Liver (tissue), 9 donors: ENCODE measurements around the gene CHRNA4. TPM values are rescaled to one million over a fixed set of nuclear protein-coding genes. Genes with fewer than 3 reads are reported as not detected.

Experiments
- DNase-seq: peaks from one replicate; pipeline ENCODE4 v3.0.0-alpha.2; 2017; ENCODE audit warnings: low spot score
- H3K27ac ChIP-seq, 2 donors: one replicate each; pipeline ENCODE4 v1.7.0; 2013; ENCODE audit warnings: inconsistent platforms in 2 of 2, low read length in 2 of 2, control low read depth in 1 of 2, low read depth in 1 of 2, mild to moderate bottlenecking in 1 of 2
- H3K27me3 ChIP-seq, 4 donors: one replicate each; pipeline versions ENCODE4 v1.6.1 to v1.7.0; 2013; ENCODE audit warnings: low read length in 3 of 4, inconsistent platforms in 1 of 4, mild to moderate bottlenecking in 1 of 4, moderate library complexity in 1 of 4; ENCODE audit not compliant: control insufficient read depth in 4 of 4, insufficient read depth in 4 of 4
- H3K36me3 ChIP-seq, 4 donors: one replicate each; pipeline versions ENCODE4 v1.6.1 to v1.7.0; 2013; ENCODE audit warnings: low read length in 3 of 4, mild to moderate bottlenecking in 3 of 4, low read depth in 1 of 4, moderate library complexity in 1 of 4; ENCODE audit not compliant: control insufficient read depth in 4 of 4, insufficient read depth in 3 of 4
- H3K4me1 ChIP-seq, 4 donors: one replicate each; pipeline versions ENCODE4 v1.6.1 to v1.7.0; 2013; ENCODE audit warnings: low read length in 3 of 4, mild to moderate bottlenecking in 3 of 4, moderate library complexity in 1 of 4; ENCODE audit not compliant: control insufficient read depth in 4 of 4, insufficient read depth in 4 of 4
- H3K4me3 ChIP-seq, 3 donors: one replicate each; pipeline versions ENCODE4 v1.6.1 to v1.7.0; 2013; ENCODE audit warnings: low read length in 3 of 3, control low read depth in 1 of 3, low read depth in 1 of 3, mild to moderate bottlenecking in 1 of 3
- H3K9ac ChIP-seq, 2 donors: one replicate each; pipeline ENCODE4 v1.7.0; 2013; ENCODE audit warnings: low read length in 2 of 2, mild to moderate bottlenecking in 2 of 2, moderate library complexity in 2 of 2, control low read depth in 1 of 2, low read depth in 1 of 2
- H3K9me3 ChIP-seq, 4 donors: one replicate each; pipeline versions ENCODE4 v1.6.1 to v1.7.0; 2013; ENCODE audit warnings: low read length in 3 of 4; ENCODE audit not compliant: control insufficient read depth in 4 of 4
- ATF3 ChIP-seq: IDR thresholded peaks from 2 replicates; pipeline ENCODE4 v1.6.1; 2016; ENCODE audit warnings: antibody characterized with exemption
- CTCF ChIP-seq: fragments of 150-350 bp; IDR thresholded peaks from 2 replicates; pipeline ENCODE4 v1.5.1; 2017; ENCODE audit warnings: improper control_type of control experiment, low read depth, low read length; ENCODE audit not compliant: missing input control
- EGR1 ChIP-seq, 2 donors: IDR thresholded peaks; 2 replicates each; pipeline ENCODE4 v1.6.1; 2016 to 2018; ENCODE audit warnings: antibody characterized with exemption in 2 of 2, low read depth in 2 of 2
- FOXA1 ChIP-seq: IDR thresholded peaks from 2 replicates; pipeline ENCODE4 v1.6.1; 2016; ENCODE audit warnings: antibody characterized with exemption
- FOXA2 ChIP-seq: IDR thresholded peaks from 2 replicates; pipeline ENCODE4 v1.6.1; 2016; ENCODE audit warnings: antibody characterized with exemption
- GABPA ChIP-seq, 2 donors: IDR thresholded peaks in 1 of 2; conservative IDR thresholded peaks in 1 of 2; 2 replicates each; pipeline ENCODE4 v1.6.1; 2016; ENCODE audit warnings: antibody characterized with exemption in 2 of 2, mild to moderate bottlenecking in 1 of 2, moderate library complexity in 1 of 2
- HNF4A ChIP-seq, 2 donors: conservative IDR thresholded peaks; 2 replicates each; pipeline ENCODE4 v1.6.1; 2016; ENCODE audit warnings: antibody characterized with exemption in 2 of 2, mild to moderate bottlenecking in 2 of 2
- HNF4G ChIP-seq: IDR thresholded peaks from 2 replicates; pipeline ENCODE4 v1.6.1; 2016; ENCODE audit warnings: antibody characterized with exemption
- JUND ChIP-seq, 2 donors: IDR thresholded peaks; 2 replicates each; pipeline ENCODE4 v1.6.1; 2016; ENCODE audit warnings: antibody characterized with exemption in 2 of 2
- MAX ChIP-seq: IDR thresholded peaks from 2 replicates; pipeline ENCODE4 v1.6.1; 2016; ENCODE audit warnings: antibody characterized with exemption
- RAD21 ChIP-seq, 2 donors: IDR thresholded peaks; 2 replicates each; pipeline ENCODE4 v1.6.1; 2016; ENCODE audit warnings: antibody characterized with exemption in 2 of 2, mild to moderate bottlenecking in 2 of 2
- REST ChIP-seq: IDR thresholded peaks from 2 replicates; pipeline ENCODE4 v1.6.1; 2016; ENCODE audit warnings: antibody characterized with exemption, mild to moderate bottlenecking
- RXRA ChIP-seq, 2 donors: IDR thresholded peaks; 2 replicates each; pipeline ENCODE4 v1.6.1; 2017 to 2018; ENCODE audit warnings: antibody characterized with exemption in 2 of 2, mild to moderate bottlenecking in 1 of 2
- SP1 ChIP-seq: IDR thresholded peaks from 2 replicates; pipeline ENCODE4 v1.6.1; 2018; ENCODE audit warnings: antibody characterized with exemption, mild to moderate bottlenecking
- TAF1 ChIP-seq: conservative IDR thresholded peaks from 2 replicates; pipeline ENCODE4 v1.6.1; 2016; ENCODE audit warnings: antibody characterized with exemption, mild to moderate bottlenecking
- YY1 ChIP-seq: IDR thresholded peaks from 2 replicates; pipeline ENCODE4 v1.6.1; 2016; ENCODE audit warnings: antibody characterized with exemption, mild to moderate bottlenecking
- ZBTB33 ChIP-seq: IDR thresholded peaks from 2 replicates; pipeline ENCODE4 v1.6.1; 2016; ENCODE audit warnings: antibody characterized with exemption
- WGBS: extraction: QIAGEN DNeasy Blood & Tissue Kit; methylation state at CpG from one replicate; pipeline ENCODE4 v1.1.7; 2013; 5-methylcytosine and 5-hydroxymethylcytosine counted together
- polyA plus RNA-seq, 2 donors: library from polyadenylated mRNA; stranded (reverse) in 1 of 2; unstranded in 1 of 2; fragments of 200-250 nt in 1 of 2; fragments of >200 nt in 1 of 2; fragmentation: Nextera tagmentation in 1 of 2; extraction: Ambion mirVana in 1 of 2; gene quantifications; one replicate each; pipeline versions ENCODE4 v1.2.1 to v1.2.3, GENCODE V29; 2013 to 2015
- total RNA-seq, 2 donors: library from RNA; depleted of rRNA; stranded (reverse); fragments of >200 nt; gene quantifications; one replicate each; pipeline ENCODE4 v1.2.3, GENCODE V29; 2014
- donor health status: healthy.
- donor health status: healthy.
- donor health status: healthy.
- donor health status: healthy.
- donor health status: healthy.

CHRNA4 gene
- total and polyA plus RNA-seq, 4 donors = 3.2 to 23.3 (median 6.4) TPM; not detected in 1

- H3K27me3 ChIP-seq = no peaks in the 10 kb centered on the region
- no peak for DNase-seq
Measured at GRCh38 chr20:63313349-63314014, 47.7 kb downstream of the CHRNA4 start.

GRCh38 chr20:63312690-63313348 lies 48.3 kb downstream of the CHRNA4 start:
- DNase-seq = no peak
- H3K4me3 ChIP-seq = no peak overlapping the region
- H3K9me3 ChIP-seq = no peaks in the 10 kb centered on the region
- 84% methylated on average over 22 of the region's 22 CpGs for WGBS
- no peaks in the 10 kb centered on the region for H3K36me3 ChIP-seq
- peaks cover 0 to 1% (median 0%) of the 10 kb centered on the region in 4 donors for H3K27me3 ChIP-seq
- TF ChIP-seq REST (no peak), HNF4G (no peak), GABPA (IDR thresholded peaks at IDR 0.05 in 1 of 2, conservative IDR thresholded peaks at IDR 0.05 in 1 of 2) (no peak), ATF3 (no peak)
- no peak overlapping the region for H3K9ac ChIP-seq
- H3K4me1 ChIP-seq = no peaks in the 10 kb centered on the region
- no peak overlapping the region for H3K27ac ChIP-seq

More at GRCh38 chr20:63313349-63314014, 47.7 kb downstream of the CHRNA4 start:
- Histone ChIP-seq H3K27ac (no peak overlapping the region), H3K36me3 (no peaks in the 10 kb centered on the region), H3K9me3 (no peaks in the 10 kb centered on the region), H3K4me3 (no peak overlapping the region), H3K9ac (no peak overlapping the region), H3K4me1 (no peaks in the 10 kb centered on the region)
- 78% methylated on average over 25 of the region's 25 CpGs for WGBS
- TF ChIP-seq FOXA1 (no peak), CTCF (no peak), HNF4A (conservative IDR thresholded peaks at IDR 0.05) (no peak), MAX (no peak), RXRA (IDR thresholded peaks at IDR 0.05) (no peak), GABPA (IDR thresholded peaks at IDR 0.05 in 1 of 2, conservative IDR thresholded peaks at IDR 0.05 in 1 of 2) (no peak), HNF4G (no peak), EGR1 (IDR thresholded peaks at IDR 0.05; ENCODE audit: low read depth in 2 of 2) (no peak), FOXA2 (no peak), ZBTB33 (no peak), ATF3 (no peak), JUND (IDR thresholded peaks at IDR 0.05) (no peak), RAD21 (IDR thresholded peaks at IDR 0.05) (no peak), YY1 (no peak), SP1 (no peak), TAF1 (no peak)
